HG03135 (cell line): ENCODE measurements around the gene NADK2.
"Not testable (repeated sequence)": the region's sequence is repeated elsewhere in the genome, so short reads cannot be mapped to it uniquely, and the experiment has no call there.

Source experiments
- ATAC-seq: cut with Tn5 transposase; IDR thresholded peaks from one replicate; pipeline ENCODE4 v1.9.1; 2021; ENCODE audit warnings: mild to moderate bottlenecking, moderate library complexity; ENCODE audit not compliant: unreplicated experiment

The NADK2 gene

GRCh38 chr5:36241631-36242533, at the start of gene NADK2:
NADK2 (minus strand) TSS chr5:36241925; CDS start chr5:36241798, 127 bp downstream.
- ATAC-seq, result peak; percentile 93

GRCh38 chr5:36285837-36286615, 44.3 kb upstream of the NADK2 start:
- no peak for ATAC-seq

GRCh38 chr5:36283775-36284174, 42.0 kb upstream of the NADK2 start:
- ATAC-seq, result not testable (repeated sequence)

GRCh38 chr5:36281626-36282025, 39.9 kb upstream of the NADK2 start:
- ATAC-seq, result no peak

- ATAC-seq, result no peak
Measured at GRCh38 chr5:36279054-36279698, 37.5 kb upstream of the NADK2 start.

GRCh38 chr5:36277521-36278176, 35.9 kb upstream of the NADK2 start:
- no peak for ATAC-seq

GRCh38 chr5:36276864-36277263, 35.1 kb upstream of the NADK2 start:
- no peak for ATAC-seq

- ATAC-seq, result no peak
Measured at GRCh38 chr5:36273809-36274526, 32.2 kb upstream of the NADK2 start.

- ATAC-seq, result no peak
Measured at GRCh38 chr5:36272136-36272690, 30.5 kb upstream of the NADK2 start.

- ATAC-seq, result no peak
Measured at GRCh38 chr5:36270876-36271575, 29.3 kb upstream of the NADK2 start.

- no peak for ATAC-seq
Measured at GRCh38 chr5:36270175-36270574, 28.4 kb upstream of the NADK2 start.

- ATAC-seq, result no peak
Measured at GRCh38 chr5:36269478-36269877, 27.8 kb upstream of the NADK2 start.

- no peak for ATAC-seq
Measured at GRCh38 chr5:36267905-36268304, 26.2 kb upstream of the NADK2 start.

- ATAC-seq, result no peak
Measured at GRCh38 chr5:36264202-36264760, 22.6 kb upstream of the NADK2 start.

- no peak for ATAC-seq
Measured at GRCh38 chr5:36261186-36261585, 19.5 kb upstream of the NADK2 start.

GRCh38 chr5:36253575-36253974, 11.8 kb upstream of the NADK2 start:
- ATAC-seq, result no peak

- no peak for ATAC-seq
Measured at GRCh38 chr5:36252722-36253365, 11.1 kb upstream of the NADK2 start.

GRCh38 chr5:36251218-36251617, 9.5 kb upstream of the NADK2 start:
- ATAC-seq, result no peak

GRCh38 chr5:36250427-36250826, 8.7 kb upstream of the NADK2 start:
- no peak for ATAC-seq
